Fibroblast of skin of right quadriceps (primary cell): ENCODE data around the gene NEK4.
"Not testable (repeated sequence)": the region's sequence is repeated elsewhere in the genome, so short reads cannot be mapped to it uniquely, and the experiment has no call there.

Source experiments
- DNase-seq: peaks from one replicate; pipeline ENCODE4 v3.0.0-alpha.2; 2013

The NEK4 gene

DNA sequence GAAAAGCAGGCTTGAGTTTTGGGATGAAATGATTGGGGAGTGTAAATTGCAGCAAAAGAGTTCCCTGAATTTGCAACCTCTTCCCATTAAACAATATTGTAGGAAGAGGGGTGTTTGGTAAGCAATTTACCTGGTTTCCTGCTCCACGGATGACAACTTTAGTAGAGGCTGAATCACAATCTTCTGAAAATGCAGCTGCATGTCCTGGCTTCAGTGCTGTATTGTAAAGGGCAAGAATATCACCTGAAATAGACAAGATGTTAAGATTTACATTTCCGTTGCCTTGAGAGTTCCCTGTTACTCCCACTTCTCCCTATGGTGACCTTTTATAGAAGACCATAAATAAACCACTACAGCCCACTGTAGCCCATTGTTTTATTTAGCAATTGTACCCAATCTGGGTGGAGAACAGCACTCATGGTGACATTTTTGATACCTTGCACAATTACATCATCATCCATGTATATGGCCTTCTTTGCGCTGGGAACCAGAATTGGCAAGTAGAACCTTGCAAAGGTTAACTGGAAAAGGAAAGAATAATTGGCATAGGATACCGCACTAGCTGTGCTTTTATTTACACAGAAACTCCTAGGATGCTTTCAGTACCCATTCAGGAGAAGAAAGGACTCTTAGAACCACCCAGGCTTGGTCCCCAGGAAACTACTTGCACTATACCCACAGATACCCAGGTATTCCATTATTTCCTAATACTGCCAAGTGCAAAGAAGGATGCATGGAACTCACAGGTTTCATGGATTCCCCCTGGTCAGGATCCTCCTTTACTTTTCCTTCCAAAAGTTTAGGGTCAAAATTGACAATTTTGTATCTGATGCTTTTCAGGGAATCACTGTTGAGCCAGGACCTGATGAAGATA, 74.7 kb downstream of the NEK4 start:
- DNase-seq: no peak

DNA sequence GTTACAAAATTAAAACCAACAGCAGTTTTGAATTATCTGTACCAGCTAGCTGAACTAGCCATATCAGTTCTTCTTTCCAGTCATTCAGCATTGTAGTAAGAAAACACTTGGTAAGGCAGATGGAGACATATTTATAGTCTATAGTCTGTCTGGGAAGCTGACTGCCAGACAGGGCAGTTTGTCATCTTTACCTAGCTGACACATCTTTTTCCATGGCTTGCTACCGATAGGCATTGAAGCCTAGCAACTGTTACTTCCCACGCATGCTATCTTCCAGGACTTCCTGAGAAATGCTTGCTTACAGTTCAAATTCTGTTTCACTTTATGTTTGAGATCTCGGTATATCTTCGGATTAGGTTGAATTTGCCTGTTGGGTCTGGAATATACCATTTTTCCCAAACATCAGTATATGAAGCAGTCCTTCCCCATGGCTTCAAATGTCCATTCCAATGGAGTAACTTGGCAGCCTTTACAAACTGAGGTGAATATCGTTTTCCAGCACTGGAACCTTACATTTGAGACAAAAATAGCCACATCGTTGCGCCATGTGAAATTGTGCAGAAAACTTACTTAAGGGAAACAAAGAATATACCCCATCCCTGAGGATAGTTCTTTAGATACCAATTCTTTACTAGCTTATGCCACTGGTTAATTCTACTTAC, 76.1 kb downstream of the NEK4 start:
- no peak for DNase-seq

DNA sequence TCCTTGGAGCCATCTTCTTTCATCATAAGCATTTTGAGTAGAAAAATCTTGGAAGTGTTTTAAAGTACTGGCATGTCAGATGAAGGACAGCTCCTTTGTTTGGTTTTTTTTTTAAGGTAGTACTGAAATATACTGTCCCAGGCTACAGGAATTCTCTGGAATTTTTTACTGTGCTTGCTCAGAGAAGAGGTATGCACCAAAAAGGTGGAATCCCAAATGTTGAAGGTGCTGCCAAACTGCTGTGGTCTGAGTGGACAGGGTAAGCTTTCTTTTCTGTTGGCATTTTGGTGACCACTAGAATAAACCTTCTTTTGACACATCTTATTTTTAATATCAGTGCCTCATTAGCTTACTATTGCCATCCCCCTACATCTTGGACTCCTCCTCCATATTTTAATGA, 77.7 kb downstream of the NEK4 start:
- DNase-seq: no peak

DNA sequence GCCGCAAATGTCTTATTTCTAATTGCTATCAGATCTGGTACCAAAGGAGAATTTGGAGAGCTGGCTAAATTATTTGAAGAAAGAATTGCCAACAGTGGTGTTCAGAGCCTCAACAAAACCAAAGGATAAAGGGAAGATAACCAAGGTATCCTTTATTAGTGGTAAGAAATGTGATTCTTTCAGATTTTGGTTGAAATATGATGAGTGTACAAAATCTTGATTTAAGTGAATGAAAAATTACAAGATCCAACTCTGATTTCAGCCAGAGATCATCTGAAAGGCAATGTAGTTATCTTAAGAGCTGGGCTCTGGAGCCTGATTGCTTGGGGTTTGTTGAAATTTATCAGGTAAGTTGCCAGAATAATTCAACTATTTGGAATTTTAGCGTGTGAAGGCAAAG, 80.2 kb downstream of the NEK4 start:
- no peak for DNase-seq

DNA sequence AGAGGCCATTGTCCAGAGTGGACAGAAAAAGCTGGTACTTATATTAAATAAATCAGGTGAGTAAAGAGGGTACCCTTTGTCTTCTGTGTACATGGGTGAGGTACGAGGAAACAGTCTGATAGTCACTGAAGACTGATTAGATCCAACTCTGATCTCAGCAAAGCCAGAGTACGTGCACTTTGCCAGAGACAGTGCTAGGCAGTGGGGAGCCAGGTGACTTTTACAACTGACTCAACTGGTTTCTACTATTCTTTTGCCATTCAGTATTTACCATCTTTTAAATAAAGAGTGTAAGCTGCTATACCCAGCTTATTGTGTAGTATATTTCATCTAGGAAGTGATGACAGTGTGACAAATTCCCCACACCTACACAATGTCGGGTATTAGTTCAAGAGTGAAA, 81.6 kb downstream of the NEK4 start:
- no peak for DNase-seq

DNA sequence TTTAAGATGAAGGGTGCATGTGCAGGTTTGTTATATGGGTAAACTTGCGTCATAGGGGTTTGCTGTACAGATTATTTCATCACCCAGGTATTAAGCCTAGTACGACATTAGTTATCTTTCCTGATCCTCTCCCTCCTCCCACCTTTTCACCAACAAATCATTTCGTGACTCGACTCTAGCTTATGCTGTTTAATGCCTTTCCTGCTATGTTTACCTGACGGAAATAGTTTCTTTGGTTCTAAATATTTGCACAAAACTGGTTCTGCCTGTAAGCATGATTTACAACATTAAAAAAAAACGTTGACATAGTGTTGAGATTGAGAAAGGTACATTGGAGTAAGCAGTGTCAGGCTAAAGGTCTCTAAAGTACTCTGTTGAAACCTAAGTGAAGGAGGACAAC, 82.5 kb downstream of the NEK4 start:
- no peak for DNase-seq

DNA sequence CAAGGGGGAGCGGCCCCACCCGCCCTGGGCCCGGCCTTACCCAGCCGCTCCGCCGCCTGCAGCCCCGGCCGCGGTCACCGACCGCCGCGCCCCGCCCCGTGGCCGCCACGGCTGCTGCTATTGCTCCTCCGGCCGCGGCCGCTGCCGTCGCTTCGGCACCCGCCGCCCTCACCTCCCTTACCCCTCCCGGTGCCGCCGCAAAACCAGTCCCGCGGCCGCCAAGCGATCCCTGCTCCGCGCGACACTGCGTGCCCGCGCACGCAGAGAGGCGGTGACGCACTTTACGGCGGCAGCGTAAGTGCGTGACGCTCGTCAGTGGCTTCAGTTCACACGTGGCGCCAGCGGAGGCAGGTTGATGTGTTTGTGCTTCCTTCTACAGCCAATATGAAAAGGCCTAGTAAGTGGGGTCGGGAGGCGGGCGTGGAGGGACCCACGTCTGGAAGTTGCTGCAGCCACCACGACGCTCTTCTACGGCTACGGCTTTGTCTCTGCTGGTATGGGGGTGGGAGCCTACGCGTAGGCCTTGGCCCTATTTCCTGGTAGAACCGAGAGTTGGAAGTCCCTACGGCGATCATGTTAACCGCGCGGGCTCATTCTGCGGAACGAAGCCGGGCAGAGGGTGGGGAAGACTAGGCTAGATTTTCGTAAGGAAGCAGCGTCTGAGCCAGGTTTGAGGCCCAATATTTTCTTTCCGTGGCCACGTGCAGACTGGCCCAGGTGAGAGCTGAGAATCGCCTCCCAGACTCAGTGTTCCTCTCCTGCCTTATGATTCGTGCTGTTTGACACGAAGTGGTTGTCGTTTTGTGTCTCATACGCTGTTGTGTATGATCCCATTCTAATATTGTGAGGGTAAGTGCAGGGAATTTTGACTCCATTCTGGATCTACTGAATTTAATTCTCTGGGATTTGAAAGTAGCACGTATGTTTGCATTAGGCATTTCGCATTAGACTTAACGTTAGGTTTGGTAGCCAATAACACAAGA, 84.7 kb downstream of the NEK4 start, which contains the start of the genes GNL3 and PBRM1:
Gene GNL3, plus strand, starts transcription at position 324 of the 983 bp plus-strand sequence. Its CDS starts 61 bp downstream, at position 385.
Gene PBRM1, minus strand, starts transcription at position 205 of the 983 bp plus-strand sequence.
- DNase-seq: peak; percentile 96

DNA sequence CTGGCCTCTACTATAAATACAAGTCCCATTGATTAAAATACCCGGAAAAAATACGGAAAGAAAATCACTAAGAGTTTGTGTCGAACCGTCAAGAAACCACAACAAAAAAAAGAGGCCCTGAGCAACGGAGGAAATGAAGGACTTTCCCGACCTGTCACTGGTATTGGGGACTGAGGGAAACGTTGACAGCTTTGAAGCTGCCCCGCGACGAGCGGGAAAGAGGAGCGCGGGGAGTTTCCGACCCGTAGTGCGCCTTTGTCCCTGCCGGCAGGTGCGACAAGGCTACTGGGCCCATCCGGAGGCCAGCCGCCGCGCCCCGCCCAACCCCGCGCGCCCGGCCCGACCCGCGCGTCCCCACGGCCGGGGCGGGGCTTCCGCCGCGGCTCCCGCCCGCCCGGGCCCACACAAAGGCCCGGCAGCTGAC, 85.4 kb downstream of the NEK4 start:
- peak; percentile 65 for DNase-seq

DNA sequence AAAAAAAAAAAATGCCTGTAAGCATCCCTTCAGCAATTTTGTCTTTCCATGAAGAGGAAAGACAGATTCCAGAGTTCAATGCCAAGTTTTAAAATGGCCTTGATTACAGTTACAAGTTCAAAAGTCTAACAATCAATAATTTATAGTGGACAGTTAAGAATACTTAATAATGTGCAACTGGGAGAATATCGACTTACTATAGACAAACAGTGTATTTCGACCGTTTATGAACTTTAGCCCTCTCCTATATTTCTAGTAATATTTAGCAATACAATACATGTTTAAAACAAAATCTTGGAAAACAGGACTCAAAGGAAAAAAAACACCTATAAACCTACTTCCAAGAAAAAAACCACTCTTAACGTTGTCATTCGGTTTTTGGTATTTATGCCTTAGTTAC, 86.6 kb downstream of the NEK4 start:
- DNase-seq: no peak

DNA sequence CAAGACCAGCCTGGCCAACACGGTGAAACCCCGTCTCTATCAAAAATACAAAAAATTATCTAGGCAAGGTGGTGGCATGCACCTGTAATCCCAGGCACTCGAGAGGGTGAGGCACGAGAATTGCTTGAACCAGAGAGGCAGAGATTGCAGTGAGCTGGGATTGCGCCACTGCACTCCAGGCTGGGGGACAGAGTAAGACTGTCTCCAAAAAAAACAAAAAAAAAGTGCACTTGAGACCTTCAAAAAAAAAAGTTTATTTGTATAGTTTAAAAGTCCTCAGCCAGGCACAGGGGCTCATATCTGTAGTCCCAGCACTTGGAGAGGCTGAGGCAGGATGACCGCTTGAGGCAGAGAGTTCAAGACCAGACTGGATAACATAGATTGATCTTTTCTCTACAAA, 87.1 kb downstream of the NEK4 start:
- DNase-seq: no peak

DNA sequence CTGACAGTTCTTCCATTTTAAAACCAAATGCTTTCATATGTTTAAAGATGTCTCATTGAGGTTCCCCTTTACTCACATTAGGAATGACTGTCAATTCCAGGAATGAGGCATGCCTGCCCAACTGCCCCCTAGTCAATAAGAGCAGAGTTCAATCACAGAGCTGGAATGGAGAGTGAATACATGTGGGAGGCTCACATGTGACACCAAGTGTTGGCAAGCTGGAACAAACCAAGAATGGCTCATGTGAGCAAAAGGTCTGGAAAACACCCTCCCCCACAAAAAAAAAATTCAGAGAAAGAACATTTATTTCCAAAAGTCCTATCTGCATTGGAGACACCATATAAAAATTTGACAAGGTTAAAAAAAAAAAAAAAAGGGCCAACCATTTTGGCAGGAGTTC, 88.7 kb downstream of the NEK4 start:
- peak; percentile 82 for DNase-seq

DNA sequence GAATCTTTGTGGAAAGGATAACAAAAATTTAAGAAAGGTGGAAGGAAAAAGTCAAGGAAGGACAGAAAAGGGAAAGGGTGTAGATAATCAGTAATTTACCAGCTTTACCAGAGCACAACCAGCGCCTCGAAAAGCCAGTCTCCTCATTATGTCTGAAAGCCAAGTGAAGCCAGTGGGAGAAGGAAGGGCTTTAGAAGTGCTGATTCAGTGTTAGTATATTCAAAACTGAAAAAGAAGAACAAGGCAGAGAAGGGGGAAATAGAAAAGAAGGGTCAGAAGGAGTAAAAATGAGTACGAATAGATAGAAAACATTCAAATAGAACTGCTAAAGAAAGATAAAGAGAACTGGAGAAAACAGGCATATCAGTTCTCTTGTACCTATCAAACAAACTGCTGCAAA, 89.1 kb downstream of the NEK4 start:
- no peak for DNase-seq

DNA sequence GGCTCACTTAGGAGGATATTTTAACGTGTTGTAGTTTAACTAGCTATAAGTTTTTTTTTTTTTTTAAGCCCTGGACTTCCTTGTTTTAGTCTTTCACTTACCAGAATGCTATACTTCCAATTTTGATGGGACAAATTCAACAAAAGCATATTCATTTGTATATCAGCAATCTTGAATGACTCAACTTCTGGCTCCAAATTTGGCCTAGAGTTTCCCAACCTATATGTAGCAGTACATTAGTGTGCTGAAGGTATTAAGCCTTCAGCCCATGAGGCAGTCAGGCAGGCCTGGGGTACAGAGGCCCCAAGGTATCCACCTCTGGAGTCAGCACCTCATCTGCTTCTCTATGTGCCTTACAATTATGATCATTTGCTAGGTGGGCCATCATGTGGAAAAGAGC, 90.9 kb downstream of the NEK4 start:
- DNase-seq: no peak

DNA sequence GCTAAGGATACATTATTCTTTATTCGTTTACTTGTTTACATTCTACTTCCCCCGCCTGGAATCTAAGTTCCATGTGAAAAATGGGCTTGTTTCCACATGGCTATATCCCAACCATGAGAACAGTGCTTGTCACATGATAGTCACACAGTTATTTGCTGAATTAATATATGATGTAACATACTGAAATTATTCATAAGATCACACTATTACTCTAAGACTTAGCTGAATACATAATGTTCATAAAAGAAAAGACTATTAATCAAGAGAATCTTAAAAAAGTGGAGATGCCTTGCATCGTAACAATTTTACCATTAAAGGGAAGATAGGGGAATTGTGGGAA, 91.6 kb downstream of the NEK4 start:
- peak; percentile 51 for DNase-seq

DNA sequence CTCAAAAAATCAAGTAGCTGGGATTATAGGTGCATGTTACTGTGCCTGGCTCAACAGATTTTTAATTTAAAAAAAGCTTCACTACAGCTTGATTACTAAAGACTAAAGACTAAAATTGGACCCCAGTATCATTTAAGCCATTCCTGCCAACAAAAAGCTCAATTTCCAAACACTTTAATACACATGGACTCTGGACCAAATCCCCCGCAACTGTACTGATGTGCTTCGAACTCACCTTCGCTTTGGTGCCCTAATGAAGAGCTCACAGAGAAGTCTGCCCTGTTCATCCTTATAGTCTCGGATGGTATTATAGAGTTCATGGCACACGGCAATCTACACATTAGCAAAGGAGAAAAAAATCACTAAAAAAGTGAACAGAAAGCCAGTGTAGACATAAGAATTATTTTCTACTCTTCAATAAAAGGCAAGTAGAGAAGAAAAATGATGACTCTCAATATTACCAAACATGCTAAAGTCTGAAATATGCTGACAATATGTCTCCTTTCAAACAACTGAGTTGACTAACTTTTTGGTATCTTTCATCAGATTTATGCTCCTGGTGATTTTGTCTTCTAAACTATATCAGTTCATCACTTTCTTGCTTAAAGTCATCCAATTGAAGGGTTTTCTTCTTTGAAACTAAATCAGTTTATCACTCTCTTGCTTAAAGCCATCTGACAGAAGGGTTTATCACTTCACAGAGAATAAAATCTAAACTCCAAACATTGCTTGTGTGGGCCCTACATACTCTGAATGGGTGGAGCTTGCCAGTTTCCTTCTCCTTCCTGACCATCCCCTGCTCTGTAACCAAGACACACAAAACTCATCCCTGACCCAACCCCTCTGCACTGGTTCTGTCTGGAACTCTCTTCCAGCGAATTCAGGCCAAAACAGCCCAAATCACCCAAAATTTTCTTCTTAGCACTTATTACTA, 92.2 kb downstream of the NEK4 start:
- peak; percentile 15 for DNase-seq

DNA sequence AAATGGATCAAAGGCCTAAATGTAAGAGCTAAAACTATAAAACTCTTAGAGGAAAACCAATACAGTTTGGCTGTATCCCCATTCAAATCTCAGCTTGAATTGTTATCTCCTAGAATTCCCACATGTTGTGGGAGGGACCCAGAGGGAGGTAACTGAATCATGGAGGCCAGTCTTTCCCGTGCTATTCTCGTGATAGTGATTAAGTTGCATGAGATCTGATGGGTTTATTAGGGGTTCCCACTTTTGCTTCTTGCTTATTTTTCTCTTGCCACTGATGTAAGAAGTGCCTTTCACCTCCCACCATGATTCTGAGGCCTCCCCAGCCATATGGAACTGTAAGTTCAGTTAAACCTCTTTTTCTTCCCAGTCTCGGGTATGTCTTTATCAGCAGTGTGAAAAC, 94.5 kb downstream of the NEK4 start:
- DNase-seq: not testable (repeated sequence)

DNA sequence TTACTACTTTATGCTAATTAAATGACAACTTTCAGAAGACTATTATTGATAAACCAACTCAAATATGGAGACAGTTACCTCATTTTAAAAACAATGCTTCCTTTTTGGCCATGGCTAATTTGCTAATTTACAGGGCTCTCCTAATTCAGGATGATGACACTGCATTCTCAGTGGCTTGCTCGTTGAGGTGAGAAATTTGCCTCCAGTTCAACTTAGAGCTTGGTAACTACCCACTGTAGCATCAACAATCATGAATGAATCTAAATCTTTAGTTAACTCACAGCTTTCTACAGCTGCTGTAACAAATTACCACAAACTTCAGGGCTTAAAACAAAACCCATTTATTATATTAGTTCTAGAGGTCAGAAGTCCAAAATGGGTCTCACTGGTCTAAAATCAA, 99.1 kb downstream of the NEK4 start:
- DNase-seq: peak; percentile 44

DNA sequence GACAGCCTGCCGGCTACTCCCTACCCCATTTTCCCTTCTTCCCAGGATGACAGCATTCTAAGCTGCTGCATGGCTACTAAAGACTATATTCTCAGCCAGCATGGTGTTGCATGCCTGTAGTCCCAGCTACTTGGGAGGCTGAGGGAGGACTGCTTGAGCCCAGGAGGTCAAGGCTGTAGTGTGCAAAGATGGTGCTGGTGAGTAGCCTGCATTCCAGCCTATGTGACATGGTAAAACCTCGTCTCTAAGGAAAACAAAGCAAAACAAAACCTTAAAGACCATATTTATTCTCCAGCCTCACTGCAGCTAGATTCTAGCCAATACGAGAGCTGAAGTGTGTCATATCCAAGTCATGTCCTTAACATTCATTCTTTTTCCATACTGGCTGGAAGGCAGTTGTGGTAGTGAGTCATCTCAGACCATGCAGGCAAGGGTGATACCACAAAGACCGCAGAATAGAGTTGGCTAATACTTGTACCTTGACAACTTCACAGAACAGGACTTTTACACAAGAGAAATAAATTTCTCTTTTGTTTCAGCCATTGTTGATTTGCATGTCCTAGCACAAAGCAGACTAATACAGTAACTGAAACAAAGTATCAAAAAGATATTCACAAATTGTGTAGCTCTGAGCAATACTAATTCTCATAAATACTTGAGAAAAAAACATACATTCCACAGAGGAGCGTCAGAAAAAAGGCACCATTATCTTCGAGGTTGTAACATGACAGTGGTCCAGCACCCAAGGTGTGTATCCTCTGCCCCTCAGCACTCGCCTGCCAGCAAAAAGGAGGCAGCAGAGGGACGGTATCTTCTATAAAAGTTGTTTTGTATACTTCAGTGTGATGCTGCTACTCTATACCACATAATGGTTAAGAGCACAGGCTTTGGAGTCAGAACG, 99.9 kb downstream of the NEK4 start:
- peak; percentile 100 for DNase-seq

DNA sequence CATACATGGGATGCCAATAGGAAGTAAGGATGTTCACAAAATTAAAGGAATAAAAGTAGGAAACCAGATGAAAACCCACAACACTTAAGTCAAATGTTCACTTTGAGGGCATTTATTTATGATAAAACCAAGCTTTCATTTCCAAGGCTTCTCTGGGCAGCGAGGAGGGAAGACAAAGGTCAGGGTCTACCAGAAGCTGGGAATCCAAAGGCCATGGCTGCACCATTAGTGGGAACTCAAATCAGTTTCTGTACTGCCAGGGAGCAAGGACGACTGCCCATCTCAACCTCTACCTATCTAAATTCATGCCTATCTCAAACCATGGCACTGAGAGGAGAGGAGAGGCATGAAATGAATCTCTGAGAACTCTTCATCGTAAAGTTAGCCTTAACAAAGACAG, 107.6 kb downstream of the NEK4 start:
- no peak for DNase-seq

DNA sequence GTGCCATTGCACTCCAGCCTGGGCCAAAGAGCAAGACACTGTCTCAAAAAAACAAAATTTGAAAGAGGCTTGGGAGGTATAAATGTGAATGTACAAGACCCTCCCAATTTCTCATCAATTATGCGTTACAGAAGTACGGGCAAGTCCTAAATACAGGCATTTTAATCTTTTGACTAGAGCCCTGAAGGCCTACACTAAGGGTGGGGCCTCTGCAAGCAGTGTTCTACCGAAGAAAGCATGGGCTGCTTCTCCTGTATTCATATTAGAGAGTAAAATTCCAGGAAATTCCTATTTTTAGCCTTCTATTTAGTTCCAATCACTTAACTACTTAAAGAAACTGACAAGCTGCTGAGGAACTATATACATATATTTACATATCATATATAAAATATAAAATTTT, 110.7 kb downstream of the NEK4 start:
- no peak for DNase-seq
